GM23338 (cell line): Measurements from ENCODE around the gene REEP5. TPM values are rescaled to one million over a fixed set of nuclear protein-coding genes. Genes with fewer than 3 reads are reported as not detected.

Experiments used
- ATAC-seq: fragments of 200-7000 bp; cut with Tn5 transposase; 3 replicates; pipeline ENCODE4 v1.9.1; 2020
- DNase-seq: peaks from one replicate; pipeline ENCODE4 v3.0.0-alpha.2; 2015; ENCODE audit warnings: low spot score
- H2AFZ ChIP-seq: fragments of 200-600 bp; sonication (generic); 2 replicates; pipeline ENCODE4 v1.8.0; 2016; ENCODE audit warnings: antibody characterized with exemption, mild to moderate bottlenecking, moderate library complexity
- H3F3A ChIP-seq: fragments of 200-600 bp; sonication (generic); replicated peaks from 2 replicates; pipeline ENCODE4 v1.8.0; 2017; ENCODE audit warnings: antibody characterized with exemption, mixed run types, low read depth
- H3K27ac ChIP-seq: fragments of 200-600 bp; sonication (generic); 2 replicates; pipeline ENCODE4 v1.6.1; 2016; ENCODE audit warnings: low read depth
- H3K27me3 ChIP-seq: fragments of 200-600 bp; sonication (generic); 2 replicates; pipeline ENCODE4 v1.8.0; 2016; ENCODE audit warnings: mild to moderate bottlenecking, mixed run types, moderate library complexity; ENCODE audit not compliant: insufficient read depth
- H3K36me3 ChIP-seq: fragments of 200-600 bp; sonication (generic); 2 replicates; pipeline ENCODE4 v1.8.0; 2016; ENCODE audit warnings: mild to moderate bottlenecking; ENCODE audit not compliant: insufficient read depth
- H3K4me1 ChIP-seq: fragments of 200-600 bp; sonication (generic); 2 replicates; pipeline ENCODE4 v1.8.0; 2016; ENCODE audit warnings: mild to moderate bottlenecking, moderate library complexity; ENCODE audit not compliant: insufficient read depth
- H3K4me2 ChIP-seq: fragments of 200-600 bp; sonication (generic); 2 replicates; pipeline ENCODE4 v1.7.1; 2017; ENCODE audit warnings: mixed run types
- H3K4me3 ChIP-seq: fragments of 200-600 bp; sonication (generic); 2 replicates; pipeline ENCODE4 v1.6.1; 2016; ENCODE audit warnings: mixed run types
- H3K79me2 ChIP-seq: fragments of 200-600 bp; sonication (generic); replicated peaks from 2 replicates; pipeline ENCODE4 v1.8.0; 2017; ENCODE audit warnings: mild to moderate bottlenecking; ENCODE audit not compliant: insufficient read depth
- H3K9me2 ChIP-seq: fragments of 200-600 bp; sonication (generic); 2 replicates; pipeline ENCODE4 v1.8.0; 2017; ENCODE audit not compliant: insufficient read depth
- H4K20me1 ChIP-seq: fragments of 200-600 bp; sonication (generic); replicated peaks from 2 replicates; pipeline ENCODE4 v1.8.0; 2017; ENCODE audit warnings: mild to moderate bottlenecking; ENCODE audit not compliant: insufficient read depth
- H3K27ac Mint-ChIP-seq: 2 replicates; pipeline ENCODE4 v1.8.0; 2020; ENCODE audit warnings: inconsistent platforms, mild to moderate bottlenecking, moderate library complexity, mixed read lengths
- H3K27me3 Mint-ChIP-seq: 3 replicates; pipeline ENCODE4 v1.8.0; 2022; ENCODE audit warnings: low read depth, mild to moderate bottlenecking, moderate library complexity, mixed read lengths, inconsistent platforms; ENCODE audit not compliant: insufficient read depth, poor library complexity
- H3K36me3 Mint-ChIP-seq: 3 replicates; pipeline ENCODE4 v1.8.0; 2021; ENCODE audit warnings: low read depth, mild to moderate bottlenecking, inconsistent platforms, moderate library complexity, mixed read lengths
- H3K4me1 Mint-ChIP-seq: 3 replicates; pipeline ENCODE4 v1.8.0; 2020; ENCODE audit warnings: mild to moderate bottlenecking, inconsistent platforms, mixed read lengths
- H3K4me3 Mint-ChIP-seq: 3 replicates; pipeline ENCODE4 v1.8.0; 2021; ENCODE audit warnings: moderate library complexity, mild to moderate bottlenecking, inconsistent platforms, mixed read lengths
- H3K9me3 Mint-ChIP-seq: 3 replicates; pipeline ENCODE4 v1.8.0; 2020; ENCODE audit warnings: moderate library complexity, mild to moderate bottlenecking, inconsistent platforms, mixed read lengths
- CREB1 ChIP-seq: fragments of 250-450 bp; sonication (Bioruptor Pico); IDR thresholded peaks from 2 replicates; pipeline ENCODE4 v1.5.0; 2020; ENCODE audit warnings: low read depth, mild to moderate bottlenecking, moderate library complexity
- CTCF ChIP-seq, 2 experiments: fragments of 200-600 bp in 1 of 2; sonication (generic) in 1 of 2; conservative IDR thresholded peaks; 2 replicates each; pipeline versions ENCODE4 v1.5.1 to v1.6.1; 2016 to 2017; ENCODE audit warnings: antibody characterized with exemption in 2 of 2, low read depth in 2 of 2, mild to moderate bottlenecking in 2 of 2, moderate library complexity in 1 of 2
- EZH2 ChIP-seq: fragments of 200-600 bp; sonication (generic); IDR thresholded peaks from one replicate; pipeline ENCODE4 v1.8.0; 2017; ENCODE audit warnings: antibody characterized with exemption, mild to moderate bottlenecking, low read depth; ENCODE audit not compliant: unreplicated experiment
- EZH2phosphoT487 ChIP-seq: fragments of 200-600 bp; sonication (generic); IDR thresholded peaks from one replicate; pipeline ENCODE4 v1.8.1; 2018; ENCODE audit warnings: antibody characterized with exemption; ENCODE audit not compliant: unreplicated experiment
- JUNB ChIP-seq: IDR thresholded peaks from one replicate; pipeline ENCODE4 v1.6.1; 2016; ENCODE audit warnings: antibody characterized with exemption; ENCODE audit not compliant: unreplicated experiment
- NANOG ChIP-seq: IDR thresholded peaks from 2 replicates; pipeline ENCODE4 v1.6.1; 2016; ENCODE audit warnings: antibody characterized with exemption, borderline replicate concordance
- POLR2AphosphoS5 ChIP-seq: IDR thresholded peaks from 2 replicates; pipeline ENCODE4 v1.6.1; 2016; ENCODE audit warnings: antibody characterized with exemption, low read depth
- REST ChIP-seq: IDR thresholded peaks from one replicate; pipeline ENCODE4 v1.6.1; 2018; ENCODE audit warnings: antibody characterized with exemption; ENCODE audit not compliant: unreplicated experiment
- STAT1 ChIP-seq: IDR thresholded peaks from one replicate; pipeline ENCODE4 v1.6.1; 2016; ENCODE audit warnings: antibody characterized with exemption; ENCODE audit not compliant: unreplicated experiment
- ZNF114 ChIP-seq: fragments of 250-450 bp; sonication (Bioruptor Pico); IDR thresholded peaks from 2 replicates; pipeline ENCODE4 v1.5.0; 2020; ENCODE audit warnings: mild to moderate bottlenecking, moderate library complexity
- ZNF331 ChIP-seq: fragments of 250-450 bp; sonication (Bioruptor Pico); IDR thresholded peaks from 2 replicates; pipeline ENCODE4 v1.5.0; 2020; ENCODE audit warnings: low read depth, mild to moderate bottlenecking, moderate library complexity
- ZNF462 ChIP-seq: fragments of 250-450 bp; sonication (Bioruptor Pico); IDR thresholded peaks from 2 replicates; pipeline ENCODE4 v1.5.0; 2020; ENCODE audit warnings: mild to moderate bottlenecking, moderate library complexity
- polyA plus RNA-seq: library from polyadenylated mRNA; unstranded; fragments of >200 nt; fragmentation: Nextera tagmentation; extraction: Ambion mirVana; gene quantifications from 2 replicates; pipeline ENCODE4 v1.2.1, GENCODE V29; 2016
- total RNA-seq: library from RNA; depleted of rRNA; stranded (reverse); fragments of >200 nt; shearing (Covaris generic); gene quantifications from 2 replicates; pipeline ENCODE4 v1.2.3, GENCODE V29; 2014
- TF ChIP-seq, protein P1 (sequence below): IDR thresholded peaks from 2 replicates; pipeline ENCODE4 v1.6.1; 2016; ENCODE audit warnings: antibody characterized with exemption

REEP5 gene
- total and polyA plus RNA-seq, 2 experiments from 2014 or later: 32.5 to 111 TPM

DNA sequence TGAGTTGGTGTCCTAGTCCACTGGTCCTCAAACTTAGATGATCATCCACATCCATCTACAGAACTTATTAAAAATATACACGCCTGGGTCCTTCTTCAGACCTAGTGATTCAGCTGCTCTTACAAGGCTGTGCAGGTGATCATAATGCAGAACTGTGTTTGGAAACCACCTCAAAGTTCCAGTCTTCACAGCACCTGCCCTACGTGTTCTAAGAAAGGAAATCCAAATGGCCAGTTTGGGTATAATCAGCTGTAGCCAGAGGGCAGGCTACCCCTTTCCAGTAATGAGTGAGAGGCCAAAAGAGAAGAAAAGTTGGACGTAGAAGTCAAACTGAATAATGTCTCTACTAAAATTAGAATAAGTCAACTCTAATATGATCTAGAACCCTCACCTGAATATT is 15.4 kb downstream of the REEP5 start:
- Histone ChIP-seq H3K4me2 (no peak overlapping the region), H3K36me3 (peaks cover 16% of the 10 kb centered on the region; the same call in 1 of the 2 replicates), H3K27me3 (no peaks in the 10 kb centered on the region), H3K9me2 (no peaks in the 10 kb centered on the region), H3K4me1 (no peaks in the 10 kb centered on the region), H3K79me2 (peaks cover 27% of the 10 kb centered on the region), H3K4me3 (no peak overlapping the region), H2AFZ (no peak overlapping the region), H3K27ac (no peak overlapping the region), H3F3A (no peaks in the 10 kb centered on the region), H4K20me1 (peaks cover 3% of the 10 kb centered on the region)
- no peak overlapping the region for H3K4me3 Mint-ChIP-seq
- H3K9me3 Mint-ChIP-seq: no peaks in the 10 kb centered on the region
- peaks cover 19% of the 10 kb centered on the region; the same call in 2 of the 3 replicates for H3K36me3 Mint-ChIP-seq
- no peak for ATAC-seq
- H3K27me3 Mint-ChIP-seq: peaks cover 2% of the 10 kb centered on the region
- H3K27ac Mint-ChIP-seq: no peak overlapping the region
- no peak for DNase-seq
- TF ChIP-seq CTCF (conservative IDR thresholded peaks at IDR 0.05; ENCODE audit: low read depth in 2 of 2) (no peak), POLR2AphosphoS5 (no peak), STAT1 (no peak), EZH2 (no peak), JUNB (no peak), REST (no peak), NANOG (no peak), ZNF331 (no peak), CREB1 (CRISPR knock-in tag) (no peak), EZH2phosphoT487 (no peak), ZNF114 (CRISPR knock-in tag) (no peak), ZNF462 (CRISPR knock-in tag) (no peak)
- TF ChIP-seq, protein P1, sequence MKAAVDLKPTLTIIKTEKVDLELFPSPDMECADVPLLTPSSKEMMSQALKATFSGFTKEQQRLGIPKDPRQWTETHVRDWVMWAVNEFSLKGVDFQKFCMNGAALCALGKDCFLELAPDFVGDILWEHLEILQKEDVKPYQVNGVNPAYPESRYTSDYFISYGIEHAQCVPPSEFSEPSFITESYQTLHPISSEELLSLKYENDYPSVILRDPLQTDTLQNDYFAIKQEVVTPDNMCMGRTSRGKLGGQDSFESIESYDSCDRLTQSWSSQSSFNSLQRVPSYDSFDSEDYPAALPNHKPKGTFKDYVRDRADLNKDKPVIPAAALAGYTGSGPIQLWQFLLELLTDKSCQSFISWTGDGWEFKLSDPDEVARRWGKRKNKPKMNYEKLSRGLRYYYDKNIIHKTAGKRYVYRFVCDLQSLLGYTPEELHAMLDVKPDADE: no peak
- no peaks in the 10 kb centered on the region for H3K4me1 Mint-ChIP-seq
